CD4-positive, alpha-beta T cell treated with Interleukin-17A for 1 hour (primary cell): ENCODE results near the gene GORAB.

ENCODE experiments used
- DNase-seq: peaks from one replicate; pipeline ENCODE4 v3.0.0-alpha.2; 2020

GORAB gene

DNA sequence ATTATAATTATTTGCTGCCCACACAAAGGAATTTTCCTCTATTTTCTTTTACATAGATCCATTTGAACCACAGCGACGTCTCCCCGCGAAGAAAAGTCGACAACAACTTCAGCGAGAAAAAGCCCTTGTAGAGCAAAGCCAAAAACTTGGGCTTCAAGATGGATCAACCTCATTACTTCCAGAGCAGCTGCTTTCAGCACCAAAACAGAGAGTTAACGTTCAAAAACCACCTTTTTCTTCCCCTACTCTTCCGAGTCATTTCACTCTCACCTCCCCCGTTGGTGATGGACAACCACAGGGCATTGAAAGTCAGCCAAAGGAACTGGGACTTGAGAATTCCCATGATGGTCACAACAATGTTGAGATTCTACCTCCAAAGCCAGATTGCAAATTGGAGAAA is 7.2 kb downstream of the GORAB start:
- DNase-seq: no peak

GRCh38 chr1:170544624-170545023 is 12.7 kb downstream of the GORAB start:
- no peak for DNase-seq

- no peak for DNase-seq
These were observed 13.5 kb downstream of the GORAB start for GRCh38 chr1:170545476-170545875.

DNA sequence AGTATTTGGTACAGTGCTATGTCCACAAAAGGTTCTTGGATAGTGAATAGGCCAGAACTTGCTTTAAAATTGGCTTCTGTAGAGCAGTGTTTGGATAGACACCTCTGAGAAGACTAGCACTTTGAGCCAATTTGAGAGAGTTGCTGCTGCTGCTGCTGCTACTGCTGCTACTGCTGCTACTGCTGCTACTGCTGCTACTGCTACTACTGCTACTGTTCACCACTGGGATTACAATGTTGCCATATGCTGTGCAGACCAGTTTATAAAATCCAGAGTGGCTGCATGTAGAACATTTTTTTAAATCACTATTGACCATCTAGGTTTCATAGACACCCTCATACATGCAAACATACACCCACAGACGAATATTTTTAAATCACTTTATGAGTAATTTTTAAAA is 15.3 kb downstream of the GORAB start:
- DNase-seq: no peak

DNA sequence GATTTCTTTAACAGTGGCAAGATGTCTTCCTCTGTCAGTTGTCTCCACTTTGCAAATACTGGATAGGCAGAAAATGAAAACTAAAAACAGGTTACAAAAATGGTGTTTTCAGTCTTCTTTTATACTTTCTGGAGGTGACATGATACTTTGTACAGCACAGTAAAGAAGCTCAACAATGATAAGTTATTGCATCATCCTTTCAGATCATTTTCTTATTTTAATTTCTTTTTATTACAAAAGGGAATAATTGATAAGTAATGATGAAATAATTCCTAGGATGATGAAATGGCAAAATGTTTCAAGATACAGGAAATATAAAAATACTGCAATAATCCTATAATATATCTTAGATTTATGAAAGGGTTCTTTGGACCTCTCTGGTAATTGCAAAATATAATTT is 16.5 kb downstream of the GORAB start:
- no peak for DNase-seq

DNA sequence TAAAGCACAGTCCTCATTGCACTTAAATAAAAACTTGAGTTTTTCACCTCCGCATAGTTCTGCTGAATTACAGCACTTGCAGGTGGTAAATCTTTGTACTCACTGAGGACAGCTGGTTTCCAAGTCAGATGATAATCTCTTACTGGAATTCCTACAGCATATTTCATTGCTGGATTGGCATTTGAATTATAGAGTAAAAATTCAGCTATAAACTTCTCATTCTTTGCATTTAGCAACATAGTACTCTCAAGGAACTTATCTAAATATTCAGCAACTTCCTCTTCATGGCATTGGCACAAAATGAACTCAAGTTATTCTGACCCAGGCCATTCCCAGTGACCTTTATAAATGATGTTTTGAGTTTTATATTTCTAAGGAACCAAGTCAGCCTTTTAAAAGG is 23.4 kb downstream of the GORAB start:
- DNase-seq: no peak

DNA sequence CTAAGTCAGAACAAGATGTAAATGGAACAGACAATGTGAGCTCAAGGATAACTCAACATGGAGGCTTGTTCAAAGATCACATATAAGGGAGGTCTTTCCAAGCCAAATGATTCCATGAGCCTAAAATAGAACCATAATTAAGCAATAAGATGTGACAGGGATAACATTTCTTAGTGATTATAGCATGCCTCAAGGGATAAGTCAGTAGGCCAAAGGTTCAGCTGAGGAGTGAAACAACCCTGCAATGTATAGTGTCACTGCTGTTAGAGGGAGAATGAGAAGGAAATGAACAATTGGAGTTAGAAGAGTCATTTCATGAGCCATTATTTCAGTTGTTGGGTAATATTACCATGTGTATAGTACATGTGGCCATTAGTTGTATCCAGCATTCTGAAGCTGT is 25.0 kb downstream of the GORAB start:
- DNase-seq: no peak

- DNase-seq: no peak
These were observed 26.8 kb downstream of the GORAB start for GRCh38 chr1:170558731-170559130.

GRCh38 chr1:170559166-170559565 is 27.2 kb downstream of the GORAB start:
- no peak for DNase-seq

- no peak for DNase-seq
These were observed 28.8 kb downstream of the GORAB start for GRCh38 chr1:170560681-170561285.

GRCh38 chr1:170562646-170563338 is 30.8 kb downstream of the GORAB start:
- DNase-seq: peak; percentile 3

- no peak for DNase-seq
These were observed 35.2 kb downstream of the GORAB start for GRCh38 chr1:170567214-170567613.

DNA sequence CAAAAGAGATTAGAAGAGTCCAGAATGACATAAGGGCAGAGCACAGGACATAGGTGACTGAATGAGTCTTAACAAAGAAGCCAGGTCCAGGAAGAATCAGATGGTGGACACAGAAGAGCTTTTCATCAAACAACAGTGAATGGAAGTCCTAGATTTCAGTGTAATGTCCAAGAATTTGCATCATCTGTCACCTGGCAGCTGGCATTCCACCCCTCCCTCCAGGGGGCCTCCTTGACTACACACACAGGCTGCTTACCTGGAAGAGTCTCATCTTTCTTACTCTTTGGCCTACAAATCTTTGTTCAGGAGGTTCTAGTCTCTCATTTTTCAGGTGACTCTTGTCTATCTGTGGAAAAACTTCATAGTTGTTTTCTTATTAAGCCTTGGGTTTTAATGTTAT is 36.2 kb downstream of the GORAB start:
- no peak for DNase-seq

GRCh38 chr1:170576980-170577379 is 45.0 kb downstream of the GORAB start:
- no peak for DNase-seq

DNA sequence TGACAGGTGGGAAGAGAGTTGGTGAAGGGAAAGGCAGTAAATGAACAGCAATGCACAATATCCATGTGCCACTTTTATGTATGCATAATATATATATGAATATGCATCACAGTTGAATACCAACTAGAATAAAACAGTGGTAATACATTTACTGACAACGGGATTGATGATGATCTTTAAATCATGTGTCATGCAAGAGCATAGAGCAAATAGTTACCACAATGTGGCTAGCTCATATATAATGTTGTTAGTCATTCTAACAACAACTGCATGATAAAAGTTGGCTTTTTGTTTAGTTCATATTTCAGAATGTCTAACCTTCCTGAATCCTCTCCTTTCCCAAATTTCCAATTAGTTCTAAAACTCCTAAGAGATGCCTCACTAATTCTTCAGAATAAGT is 46.4 kb downstream of the GORAB start:
- no peak for DNase-seq

DNA sequence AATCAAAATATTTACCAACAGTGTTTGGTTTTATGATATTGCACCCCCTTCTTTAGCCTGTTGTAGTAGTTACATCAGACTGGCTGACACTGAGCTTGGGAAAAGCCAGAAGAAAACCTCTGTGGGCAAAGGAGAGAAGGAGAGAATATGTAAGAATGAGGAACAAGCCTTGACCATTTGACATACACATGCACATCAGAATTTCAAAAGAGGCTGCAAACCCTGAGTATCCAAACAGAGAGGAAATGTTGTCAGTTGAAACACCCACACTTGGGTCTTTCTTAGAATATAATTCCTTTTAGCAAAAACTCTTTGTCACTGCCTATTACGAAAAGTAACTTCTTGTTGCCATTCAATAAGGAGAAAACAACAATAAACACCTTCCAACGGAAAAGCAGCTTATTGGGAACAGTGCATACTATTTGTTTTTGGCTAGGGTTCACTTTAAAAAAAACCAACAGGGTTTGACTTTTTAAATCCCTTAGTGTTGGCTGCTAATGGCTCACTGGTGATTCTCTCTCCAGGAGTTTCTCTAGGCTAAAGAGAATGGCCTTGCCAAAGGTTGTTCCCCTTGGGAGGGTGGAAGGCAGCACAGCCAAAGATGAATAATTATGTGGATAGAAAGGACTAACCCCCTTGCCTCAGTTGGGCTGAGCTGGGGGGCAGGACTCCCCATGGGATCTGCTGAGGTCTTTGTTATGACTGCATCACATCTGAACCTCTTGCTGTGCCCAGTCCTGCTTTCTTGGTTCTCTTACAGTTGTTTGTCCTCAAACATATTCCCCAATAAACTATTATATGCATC is 48.9 kb downstream of the GORAB start:
- DNase-seq: no peak

GRCh38 chr1:170583186-170583585 is 51.2 kb downstream of the GORAB start:
- no peak for DNase-seq

DNA sequence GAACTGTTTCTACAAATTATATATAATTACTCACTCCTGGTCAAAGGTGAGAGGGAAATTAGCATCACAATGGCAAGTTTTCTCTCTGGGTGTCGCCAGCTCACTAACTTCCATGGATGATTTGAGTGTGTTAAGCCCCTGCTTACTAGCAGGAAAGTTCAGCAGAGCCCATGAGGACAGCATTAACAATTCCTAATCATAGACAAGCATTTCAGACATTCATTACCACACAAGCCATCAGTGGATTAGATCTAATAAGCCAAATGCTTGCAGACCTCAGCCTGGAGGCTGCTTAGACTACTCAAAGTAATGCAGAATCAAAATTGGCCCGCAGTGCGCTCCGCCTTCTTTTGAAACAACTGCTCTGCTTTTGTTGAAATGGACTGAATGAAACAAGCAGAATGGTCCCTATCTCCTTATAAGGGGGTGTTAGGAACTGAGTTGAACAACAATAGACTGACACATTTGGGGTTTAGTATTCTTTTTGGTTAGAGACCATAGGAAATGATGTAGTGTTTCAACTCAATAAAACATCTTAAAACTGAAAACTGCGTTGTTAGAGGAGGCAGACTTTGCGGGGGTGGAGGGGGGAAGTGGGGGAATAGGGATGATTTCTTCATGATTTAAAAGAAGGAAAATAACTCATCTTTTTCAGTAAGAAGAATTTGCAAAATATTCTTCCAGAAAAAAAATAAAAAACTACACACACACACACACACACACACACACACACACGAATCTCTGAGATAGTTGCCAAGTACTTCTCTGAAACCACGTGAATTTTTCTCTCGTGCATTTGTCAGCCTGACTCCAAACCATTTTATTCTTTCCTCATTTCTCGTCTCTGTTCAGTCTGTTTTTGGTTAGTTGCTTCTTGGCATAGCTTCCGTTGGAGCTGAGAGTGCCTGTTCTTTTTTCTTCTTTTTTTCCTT is 54.6 kb downstream of the GORAB start:
- no peak for DNase-seq

DNA sequence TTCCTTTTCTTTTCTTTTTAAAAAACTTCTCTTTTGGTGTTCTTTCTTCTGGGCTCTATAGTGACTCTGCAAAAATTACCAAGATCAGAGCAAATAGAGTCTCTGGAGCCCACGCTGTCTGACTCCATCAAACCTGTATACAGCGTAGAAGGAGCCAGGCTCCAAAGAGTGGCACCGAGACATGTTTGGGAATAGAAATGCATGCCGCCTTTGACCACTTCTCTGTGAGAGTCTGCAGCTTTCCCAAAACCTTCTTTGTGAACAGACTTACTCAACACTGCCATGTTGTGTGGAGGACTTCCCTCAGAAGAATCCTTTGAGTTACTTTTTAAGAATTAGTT is 55.3 kb downstream of the GORAB start:
- DNase-seq: no peak

DNA sequence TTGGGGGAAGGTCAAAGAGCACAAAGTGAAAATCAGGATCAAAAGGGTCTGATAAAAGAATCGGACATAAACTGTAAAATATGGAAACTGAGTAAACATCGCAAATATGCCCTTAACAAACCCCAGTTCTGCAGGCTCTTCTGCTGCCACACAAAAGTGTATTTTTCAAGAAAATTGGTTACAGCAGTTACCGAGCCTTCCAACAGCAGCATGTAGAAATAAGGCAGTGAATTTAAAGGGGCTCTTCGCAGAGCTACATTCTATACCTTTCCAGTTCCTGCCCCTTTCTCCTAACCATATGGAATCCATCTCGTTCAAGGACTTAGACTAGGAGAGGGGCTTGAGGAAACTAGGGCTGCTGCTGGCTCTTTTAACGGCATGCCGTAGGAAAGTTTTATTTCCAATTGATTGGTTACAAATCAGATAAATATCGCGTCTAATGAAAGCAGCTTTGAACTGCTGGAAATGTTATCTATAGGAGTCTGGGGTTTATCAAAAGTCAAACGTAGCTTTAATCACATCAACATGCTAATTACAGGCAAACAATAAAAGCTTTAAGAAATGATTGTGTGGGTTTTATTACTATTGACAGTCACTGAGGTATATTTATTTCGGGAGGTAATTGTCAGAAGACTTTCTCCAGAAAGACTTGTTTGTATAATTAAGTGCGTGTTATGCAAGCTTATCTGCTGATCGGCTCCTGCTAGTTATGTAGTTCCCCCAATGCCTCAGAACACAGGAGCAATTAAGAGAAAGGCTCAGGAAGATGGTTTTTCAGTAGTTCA is 59.1 kb downstream of the GORAB start:
- no peak for DNase-seq

DNA sequence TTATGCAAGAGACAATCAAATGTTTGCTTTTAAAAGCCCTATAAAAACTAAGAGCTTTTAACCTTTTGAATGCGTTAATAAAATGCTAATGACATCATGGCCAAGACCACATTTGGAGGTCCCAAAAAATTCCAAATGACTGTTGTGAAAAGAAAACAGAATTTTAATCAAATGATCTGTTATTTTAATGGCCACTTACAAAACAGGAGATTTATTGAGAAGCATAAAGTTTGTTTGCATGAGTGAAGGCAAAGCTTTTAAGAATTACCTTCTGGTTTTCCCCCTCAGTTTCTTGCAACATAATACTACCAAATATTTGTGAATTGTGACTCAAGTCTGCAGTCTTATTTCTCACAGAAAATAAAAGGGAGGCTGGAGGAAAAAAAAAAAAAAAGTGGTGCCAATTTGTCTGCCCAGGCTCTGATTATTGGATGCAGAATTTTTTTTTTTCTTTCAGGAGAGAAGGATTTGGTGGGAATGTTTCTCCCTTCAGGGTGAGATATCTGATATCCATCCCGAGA is 60.7 kb downstream of the GORAB start:
- DNase-seq: no peak
